SK-MEL-5 (cell line): Measurements from ENCODE around the gene TBC1D22A. TPM values are rescaled to one million over a fixed set of nuclear protein-coding genes. Genes with fewer than 3 reads are reported as not detected.

Source experiments
- DNase-seq: peaks from one replicate; pipeline ENCODE4 v3.0.0-alpha.2; 2016; ENCODE audit warnings: low read depth, low spot score
- in situ Hi-C: cut with HindIII; loops from 2 replicates; pipeline ENCODE4 v1.10.0; 2016; ENCODE audit warnings: low sequenced_read_pairs, high pct_unique_total_duplicates, low pct_unique_long_range_greater_than_20kb
- total RNA-seq: library from RNA; depleted of rRNA; stranded (reverse); fragments of >200 nt; shearing (Covaris generic); gene quantifications from 2 replicates; pipeline ENCODE4 v1.2.3, GENCODE V29; 2014

The TBC1D22A gene
- total RNA-seq, 1 experiment from 2014 or later, result 14.4 TPM

- in situ Hi-C loops, result no loop called here
- DNase-seq, result no peak
Observed at GRCh38 chr22:47071078-47071806, 308.8 kb downstream of the TBC1D22A start.

- no peak for DNase-seq
- in situ Hi-C loops, result no loop called here
Observed at GRCh38 chr22:47071807-47072641, 309.6 kb downstream of the TBC1D22A start.

GRCh38 chr22:47072642-47072967, 310.2 kb downstream of the TBC1D22A start:
- in situ Hi-C loops, result no loop called here
- no peak for DNase-seq

GRCh38 chr22:47073075-47073474, 310.6 kb downstream of the TBC1D22A start:
- peak; percentile 75 for DNase-seq
- in situ Hi-C loops, result no loop called here

GRCh38 chr22:47074105-47074504, 311.7 kb downstream of the TBC1D22A start:
- DNase-seq, result no peak
- in situ Hi-C loops, result no loop called here

- DNase-seq, result no peak
- in situ Hi-C loops, result no loop called here
Observed at GRCh38 chr22:47075568-47075967, 313.1 kb downstream of the TBC1D22A start.

- in situ Hi-C loops, result no loop called here
- no peak for DNase-seq
Observed at GRCh38 chr22:47076758-47077157, 314.3 kb downstream of the TBC1D22A start.

GRCh38 chr22:47080100-47080499, 317.6 kb downstream of the TBC1D22A start:
- DNase-seq, result no peak
- in situ Hi-C loops, result no loop called here

GRCh38 chr22:47082505-47082904, 320.1 kb downstream of the TBC1D22A start:
- in situ Hi-C loops, result no loop called here
- no peak for DNase-seq

- DNase-seq, result no peak
- in situ Hi-C loops, result no loop called here
Observed at GRCh38 chr22:47083379-47083986, 321.0 kb downstream of the TBC1D22A start.

GRCh38 chr22:47084226-47084625, 321.8 kb downstream of the TBC1D22A start:
- no peak for DNase-seq
- in situ Hi-C loops, result no loop called here

GRCh38 chr22:47086596-47087248, 324.3 kb downstream of the TBC1D22A start:
- DNase-seq, result no peak
- in situ Hi-C loops, result no loop called here

GRCh38 chr22:47088480-47089158, 326.2 kb downstream of the TBC1D22A start:
- in situ Hi-C loops, result no loop called here
- no peak for DNase-seq

- DNase-seq, result no peak
- in situ Hi-C loops, result no loop called here
Observed at GRCh38 chr22:47089374-47089773, 326.9 kb downstream of the TBC1D22A start.

GRCh38 chr22:47089796-47090460, 327.5 kb downstream of the TBC1D22A start:
- no peak for DNase-seq
- in situ Hi-C loops, result no loop called here

GRCh38 chr22:47090591-47091245, 328.3 kb downstream of the TBC1D22A start:
- in situ Hi-C loops, result no loop called here
- no peak for DNase-seq

GRCh38 chr22:47091246-47091651, 328.8 kb downstream of the TBC1D22A start:
- no peak for DNase-seq
- in situ Hi-C loops, result no loop called here
